Skeletal muscle cell (primary cell): Measurements from ENCODE around the gene LIG3.
"Not testable (repeated sequence)": the region's sequence is repeated elsewhere in the genome, so short reads cannot be mapped to it uniquely, and the experiment has no call there.

Experiments
- DNase-seq: peaks from one replicate; pipeline ENCODE4 v3.0.0-alpha.2; 2010; ENCODE audit warnings: low read depth
- H3K4me3 ChIP-seq: 2 replicates; pipeline ENCODE4 v1.5.1; 2011; ENCODE audit warnings: low read depth, mild to moderate bottlenecking, control low read depth, low read length, moderate library complexity

The LIG3 gene

GRCh38 chr17:34997355-34997862 is 17.1 kb downstream of the LIG3 start:
- DNase-seq, result peak; percentile 68
- H3K4me3 ChIP-seq, result no peak overlapping the region

- peak; percentile 32 for DNase-seq
- no peak overlapping the region for H3K4me3 ChIP-seq
Measured at GRCh38 chr17:34998205-34998604, 17.9 kb downstream of the LIG3 start.

DNA sequence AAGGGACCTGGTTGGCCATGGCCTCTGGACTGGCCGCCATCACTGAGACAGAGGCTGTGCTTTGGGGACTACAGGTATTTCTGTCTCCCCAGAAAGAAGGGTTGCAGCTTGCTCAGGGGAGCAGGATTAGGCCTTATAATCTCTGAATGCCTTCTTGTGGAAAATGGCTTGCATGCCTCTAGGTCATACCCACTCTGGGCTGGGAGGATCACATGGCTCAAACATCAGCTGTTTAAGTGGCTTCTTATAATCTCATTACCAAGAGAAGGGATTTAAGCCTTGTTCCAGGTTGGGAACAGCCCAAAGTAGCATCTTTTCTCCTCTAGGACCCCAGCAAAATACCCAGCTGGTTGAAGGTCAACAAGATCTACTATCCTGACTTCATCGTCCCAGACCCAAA is 19.1 kb downstream of the LIG3 start:
- no peak for DNase-seq
- H3K4me3 ChIP-seq, result no peak overlapping the region

GRCh38 chr17:35000965-35001364 is 20.7 kb downstream of the LIG3 start:
- DNase-seq, H3K4me3 ChIP-seq: not testable (repeated sequence)

DNA sequence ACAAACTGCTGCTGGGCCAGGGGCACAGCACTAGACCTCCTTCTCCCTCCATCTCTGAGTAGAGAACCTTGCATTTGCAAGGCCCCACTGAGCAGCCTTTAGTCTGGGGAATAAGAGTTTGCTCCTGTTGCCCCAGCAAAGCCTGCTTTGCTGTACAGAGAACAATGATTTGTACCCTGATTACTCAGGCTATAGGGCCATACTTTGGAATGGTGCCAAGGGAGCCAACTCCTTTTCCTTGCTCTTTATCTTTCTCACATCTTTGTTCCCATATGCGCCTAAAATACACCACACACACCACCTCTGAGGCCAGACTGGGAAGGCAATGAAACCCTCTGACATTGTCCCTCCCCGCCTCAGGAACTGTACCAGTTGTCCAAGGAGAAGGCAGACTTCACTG is 21.2 kb downstream of the LIG3 start:
- no peak for DNase-seq
- H3K4me3 ChIP-seq, result no peak overlapping the region

DNA sequence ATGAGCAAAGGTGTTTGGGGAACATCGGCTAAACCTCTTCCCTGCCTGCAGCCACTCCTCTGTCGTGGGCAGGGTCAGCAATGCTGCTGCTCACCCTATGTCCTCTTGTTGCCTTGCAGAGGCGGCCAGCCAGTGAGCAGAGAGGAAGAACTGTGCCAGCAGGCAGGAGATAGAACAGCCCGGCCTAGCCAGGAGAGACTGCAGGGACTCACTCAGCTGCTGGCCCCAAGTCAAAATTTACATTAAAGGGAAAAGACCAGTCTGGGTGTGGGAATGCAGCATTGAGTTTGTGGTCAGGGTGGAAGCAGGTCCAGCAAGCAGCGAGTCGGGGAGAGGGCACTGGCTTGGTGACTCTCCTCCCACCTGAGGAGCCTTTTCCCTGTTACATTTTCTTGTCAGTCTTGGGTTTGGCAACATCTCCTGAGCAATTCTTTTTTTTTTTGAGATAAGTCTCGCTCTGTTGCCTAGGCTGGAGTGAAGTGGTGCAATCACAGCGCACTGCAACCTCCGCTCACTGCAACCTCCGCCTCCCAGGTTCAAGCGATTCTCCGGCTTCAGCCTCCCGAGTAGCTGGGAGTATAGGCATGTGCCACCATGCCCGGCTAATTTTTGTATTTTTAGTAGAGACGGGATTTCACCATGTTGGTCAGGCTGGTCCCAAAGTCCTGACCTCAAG is 22.7 kb downstream of the LIG3 start:
- no peak overlapping the region for H3K4me3 ChIP-seq
- DNase-seq, result no peak

- DNase-seq, result no peak
- no peak overlapping the region for H3K4me3 ChIP-seq
Measured at GRCh38 chr17:35003778-35004177, 23.5 kb downstream of the LIG3 start.

- no peak overlapping the region for H3K4me3 ChIP-seq
- DNase-seq, result no peak
Measured at GRCh38 chr17:35006345-35006744, 26.0 kb downstream of the LIG3 start.

DNA sequence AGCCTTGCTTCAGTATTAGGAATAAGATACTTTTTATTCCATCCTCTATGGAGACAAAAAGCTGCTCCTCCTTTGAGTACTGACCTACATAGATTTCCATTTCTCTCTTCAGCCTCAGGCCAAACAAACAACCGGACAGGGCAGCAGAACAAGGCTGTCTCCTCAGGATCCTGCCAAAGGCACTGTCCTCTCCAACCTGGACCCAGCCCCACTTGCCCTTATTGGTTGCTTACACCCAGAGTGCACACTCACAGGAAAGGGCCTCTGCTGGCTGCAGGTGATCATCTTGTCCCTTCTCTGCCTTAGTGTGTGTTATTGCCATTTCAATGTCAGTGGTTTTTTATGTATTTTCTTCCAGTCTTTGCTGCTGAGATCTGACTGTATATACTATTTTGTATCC is 26.6 kb downstream of the LIG3 start:
- H3K4me3 ChIP-seq, result no peak overlapping the region
- no peak for DNase-seq

- no peak overlapping the region for H3K4me3 ChIP-seq
- DNase-seq, result no peak
Measured at GRCh38 chr17:35010093-35010492, 29.8 kb downstream of the LIG3 start.

DNA sequence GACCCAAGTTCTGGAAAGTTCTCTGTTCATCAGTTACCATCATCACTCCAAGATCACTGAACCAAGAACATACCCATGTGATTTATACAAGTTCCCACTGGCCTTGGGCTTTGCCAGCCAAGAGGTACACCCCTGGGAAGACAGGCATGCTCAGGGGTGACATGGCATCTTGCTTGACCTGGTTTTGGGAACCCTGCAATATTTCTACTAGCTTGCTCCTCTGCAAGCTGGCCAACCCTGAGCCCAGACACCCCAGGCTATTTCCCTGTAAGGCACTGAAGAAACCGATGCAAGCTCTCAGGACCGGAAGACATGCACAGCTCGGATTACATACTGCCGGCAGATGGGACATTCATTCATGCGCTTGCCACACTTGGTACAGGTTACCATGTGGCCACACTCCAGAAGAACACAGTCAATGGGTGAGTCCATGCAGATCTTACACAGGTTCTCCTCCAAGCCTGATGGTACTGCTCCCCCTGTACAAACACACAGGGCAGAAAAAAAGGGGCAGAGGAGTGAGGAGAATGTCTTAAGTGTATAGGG is 31.4 kb downstream of the LIG3 start:
- DNase-seq, result no peak
- no peak overlapping the region for H3K4me3 ChIP-seq

GRCh38 chr17:35016369-35016768 is 36.1 kb downstream of the LIG3 start:
- DNase-seq, result no peak
- no peak overlapping the region for H3K4me3 ChIP-seq

DNA sequence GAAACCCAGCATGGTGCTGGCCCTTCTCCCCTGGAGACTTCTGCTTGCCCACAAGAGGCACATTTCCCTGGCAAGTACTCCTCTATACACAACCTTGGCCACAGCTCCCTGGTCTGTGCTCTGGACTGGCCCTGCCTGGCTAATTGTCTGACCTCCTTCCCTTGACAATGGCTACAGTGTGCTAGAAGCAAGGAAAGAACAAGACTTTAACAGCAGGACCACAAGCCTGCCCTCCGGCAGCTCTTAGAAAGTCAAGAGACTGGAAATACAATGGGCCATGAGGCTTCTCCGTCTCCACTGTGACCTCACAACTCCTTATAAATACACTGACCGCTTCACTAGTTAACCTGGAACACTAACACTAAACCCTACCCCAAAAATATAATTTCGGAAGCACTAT is 36.7 kb downstream of the LIG3 start:
- H3K4me3 ChIP-seq, result no peak overlapping the region
- DNase-seq, result no peak

- H3K4me3 ChIP-seq, result no peak overlapping the region
- DNase-seq, result no peak
Measured at GRCh38 chr17:35018814-35019213, 38.5 kb downstream of the LIG3 start.

DNA sequence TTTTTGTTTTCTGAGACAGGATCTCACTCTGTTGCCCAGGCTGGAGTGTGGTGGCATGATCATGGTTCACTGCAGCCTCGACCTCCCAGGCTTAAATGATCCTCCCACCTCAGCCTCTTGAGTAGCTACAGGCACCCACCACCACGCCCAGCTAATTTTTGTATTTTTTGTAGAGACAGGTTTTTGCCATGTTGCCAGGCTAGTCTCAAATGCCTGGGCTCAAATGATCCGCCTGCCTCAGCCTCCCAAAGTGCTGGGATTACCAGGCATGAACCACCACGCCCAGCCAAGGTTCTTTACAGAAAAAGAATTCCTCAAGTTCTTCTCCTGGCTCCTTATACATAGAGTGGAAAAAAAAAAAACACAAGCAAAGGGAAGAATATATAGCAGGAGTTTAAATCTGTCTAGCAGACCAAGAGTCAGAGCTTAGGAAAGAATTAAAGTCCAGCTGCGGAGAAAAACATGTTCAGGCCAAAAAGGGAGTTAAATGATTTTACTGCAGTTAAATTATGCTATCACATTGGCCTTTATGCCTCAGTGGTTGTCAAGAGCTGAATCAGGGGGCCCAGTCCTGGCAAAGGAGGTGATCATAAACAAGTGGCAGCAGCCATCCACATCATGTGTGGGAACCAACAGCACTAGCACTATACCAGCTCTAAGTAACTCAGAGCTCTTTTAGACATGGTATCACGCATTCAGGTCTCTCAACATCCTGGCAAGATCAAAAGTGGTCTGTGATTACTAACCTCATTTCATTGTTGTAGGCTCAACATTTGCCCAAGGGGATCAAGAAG is 39.3 kb downstream of the LIG3 start:
- DNase-seq, result no peak
- no peak overlapping the region for H3K4me3 ChIP-seq

GRCh38 chr17:35021520-35022380 is 41.4 kb downstream of the LIG3 start:
- DNase-seq, result no peak
- H3K4me3 ChIP-seq, result no peak overlapping the region

DNA sequence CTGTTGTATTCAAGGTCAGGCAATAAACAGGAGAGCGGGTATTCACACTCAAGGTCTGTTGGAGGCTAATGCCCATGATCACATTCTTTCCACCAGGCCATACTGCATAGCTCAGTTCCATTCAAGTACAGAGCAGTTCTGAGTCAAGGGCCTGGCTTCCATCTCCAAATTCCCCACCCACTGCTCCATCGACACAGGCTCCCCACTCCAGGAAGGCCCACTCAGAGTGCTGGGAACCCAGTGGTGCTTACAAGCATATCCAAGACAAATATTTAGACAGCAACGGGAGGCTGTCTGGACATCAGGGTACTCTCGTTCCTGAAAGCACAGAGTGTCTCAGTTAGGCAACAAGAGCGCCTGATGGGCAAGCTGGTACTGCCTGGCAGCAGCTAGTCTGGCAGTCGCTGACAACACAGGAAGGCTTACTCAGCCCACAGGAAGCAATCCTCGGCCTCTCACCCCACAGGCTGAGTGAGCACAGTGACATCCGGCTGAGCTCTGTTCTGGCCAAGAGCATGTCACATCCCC is 42.3 kb downstream of the LIG3 start:
- DNase-seq, result peak; percentile 89
- H3K4me3 ChIP-seq, result no peak overlapping the region

DNA sequence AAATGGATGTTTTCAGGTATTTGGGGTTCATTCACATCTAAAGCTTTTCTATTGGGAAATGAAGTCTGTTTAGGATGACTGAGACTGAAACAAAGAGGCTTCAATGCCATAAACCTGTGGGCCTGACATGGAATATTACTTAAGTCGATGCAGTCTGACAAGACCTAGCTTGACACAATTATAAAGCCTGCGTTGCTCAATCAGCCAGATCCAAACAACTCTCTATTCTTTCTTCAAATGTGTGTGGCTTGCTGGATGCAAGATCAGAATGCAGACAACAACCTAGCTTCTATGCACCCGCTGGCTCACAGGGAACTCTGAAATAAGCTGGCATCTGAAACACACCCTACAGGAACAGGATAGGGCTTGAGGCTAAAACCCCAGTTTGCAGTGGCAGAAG is 43.2 kb downstream of the LIG3 start:
- no peak for DNase-seq
- H3K4me3 ChIP-seq, result no peak overlapping the region

- no peak for DNase-seq
- no peak overlapping the region for H3K4me3 ChIP-seq
Measured at GRCh38 chr17:35025541-35025940, 45.2 kb downstream of the LIG3 start.

DNA sequence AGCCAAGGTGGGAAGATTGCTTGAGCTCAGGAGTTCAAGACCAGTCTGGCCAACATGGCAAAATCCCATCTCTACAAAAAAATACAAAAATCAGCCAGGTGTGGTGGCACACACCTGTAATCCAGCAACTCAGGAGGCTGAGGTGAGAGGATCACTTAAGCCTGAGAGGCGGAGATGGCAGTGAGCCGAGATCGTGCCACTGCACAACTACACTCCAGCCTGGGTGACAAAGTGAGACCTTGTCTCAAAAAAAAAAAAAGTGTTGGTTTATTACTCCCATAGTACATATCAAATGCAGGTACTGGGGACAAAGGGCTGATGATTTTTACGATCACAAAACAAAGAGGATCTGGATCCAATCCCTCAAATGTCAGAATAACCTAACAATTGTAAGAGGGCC is 47.8 kb downstream of the LIG3 start:
- DNase-seq, H3K4me3 ChIP-seq: not testable (repeated sequence)
